ENCODE measurements around the gene MOSPD3. TPM values are rescaled to one million over a fixed set of nuclear protein-coding genes. Genes with fewer than 3 reads are reported as not detected.

MOSPD3 gene
- total and polyA plus RNA-seq, 2 of the 8 experiments (the other 6 are each of a cell fraction or from before 2014, with no cell fraction given) = 20.7 to 21.4 TPM

GRCh38 chr7:100563809-100564400, 48.4 kb upstream of the MOSPD3 start:
- Histone ChIP-seq H3K18ac (ENCODE audit: extremely low read depth, low read length) (no peak overlapping the region), H2AK5ac (ENCODE audit: low read depth, low read length) (0 out of 2 replicates have a peak overlapping the region, but pooled peaks have one; percentile 58), H3K27ac (ENCODE audit: low read depth, low read length) (no peak overlapping the region), H3K79me1 (ENCODE audit: low read depth, low read length) (peaks cover 2% of the 10 kb centered on the region; the same call in 1 of the 2 replicates), H4K91ac (replicated peaks; ENCODE audit: insufficient read length, low read length) (no peak overlapping the region), H2AFZ (ENCODE audit: low read length) (no peak overlapping the region), H3K14ac (ENCODE audit: insufficient read length) (no peak overlapping the region), H3K23me2 (ENCODE audit: low read depth, low read length) (no peaks in the 10 kb centered on the region), H3K27me3 (replicated peaks in 1 of 4; ENCODE audit: control insufficient read depth in 3 of 4, extremely low read depth in 1 of 4, insufficient read depth in 3 of 4, low read length in 3 of 4) (no peaks in the 10 kb centered on the region), H4K20me1 (replicated peaks in 1 of 2; ENCODE audit: control insufficient read depth in 1 of 2, insufficient read depth in 2 of 2, low read length in 2 of 2) (peaks cover 0 to 2% of the 10 kb centered on the region in 2 experiments), H2BK120ac (replicated peaks; ENCODE audit: low read depth, low read length) (no peak overlapping the region), H2BK12ac (ENCODE audit: low read depth, low read length) (0 out of 2 replicates have a peak overlapping the region, but pooled peaks have one; percentile 60), H3K56ac (replicated peaks; ENCODE audit: insufficient read length, low read depth, low read length) (no peak overlapping the region), H3K4me3 (ENCODE audit: extremely low read depth in 1 of 4, insufficient read depth in 2 of 4, low read depth in 3 of 4, low read length in 4 of 4) (no peak overlapping the region), H2BK20ac (ENCODE audit: low read length) (no peak overlapping the region), H3K79me2 (ENCODE audit: control insufficient read depth in 1 of 2, insufficient read depth in 2 of 2, low read length in 2 of 2) (no peaks in the 10 kb centered on the region), H3K36me3 (ENCODE audit: control insufficient read depth in 2 of 4, insufficient read depth in 4 of 4, low read length in 3 of 4) (no peaks in the 10 kb centered on the region), H3K9ac (replicated peaks in 1 of 4; ENCODE audit: extremely low read depth in 1 of 4, low read depth in 3 of 4, low read length in 3 of 4) (no peak overlapping the region), H2BK5ac (ENCODE audit: low read depth, low read length) (no peak overlapping the region), H3K23ac (ENCODE audit: insufficient read length) (no peak overlapping the region), H4K5ac (ENCODE audit: insufficient read length, low read depth, low read length) (no peak overlapping the region), H4K8ac (ENCODE audit: extremely low read depth, insufficient read depth, low read length) (no peak overlapping the region), H3K4me1 (replicated peaks in 1 of 4; ENCODE audit: control insufficient read depth in 3 of 4, insufficient read depth in 4 of 4, low read length in 3 of 4) (peaks cover 0 to 18% (median 8%) of the 10 kb centered on the region in 4 experiments; a peak in 6 of 7 replicates), H3K4ac (replicated peaks; ENCODE audit: insufficient read length, low read depth, low read length) (no peak overlapping the region), H3K4me2 (ENCODE audit: insufficient read depth in 1 of 2, low read depth in 2 of 2, low read length in 2 of 2) (no peak overlapping the region), H3K9me3 (ENCODE audit: insufficient read depth in 2 of 2, low read depth in 1 of 2, low read length in 1 of 2) (no peaks in the 10 kb centered on the region), H2BK15ac (ENCODE audit: low read length) (no peak overlapping the region)
- POLR2A ChIA-PET (ENCODE audit: partially characterized antibody) = interaction anchor here (0.6 to 2.6 kb wide), 11 partner anchors 9 to 192 kb away, joined by 3 to 11 read pairs (median 4); partner anchors contain the start of genes FBXO24 and MOSPD3
- 42% methylated on average over 12 of the region's 12 CpGs; no CpG with 5 or more reads in 1 of the 2 experiments for WGBS, 2 experiments (ENCODE audit: extremely low coverage in 1 of 2, insufficient coverage in 1 of 2, insufficient read length in 1 of 2, insufficient replicate concordance in 2 of 2, low coverage in 1 of 2, low lambda C conversion rate in 2 of 2, missing lambda C conversion rate in 1 of 2)
- peak; percentile 65 to 98 for DNase-seq (ENCODE audit: low read depth in 1 of 2, low spot score in 2 of 2)
- peak; percentile 63 for FAIRE-seq
- CTCF ChIA-PET (ENCODE audit: partially characterized antibody) = interaction anchor here (0.5 to 12.7 kb wide), 43 partner anchors 7 to 577 kb away, joined by 3 to 341 read pairs (median 5); partner anchors contain the start of genes AGFG2, FBXO24, LRCH4 and MOSPD3
- TF ChIP-seq SIX5 (IDR thresholded peaks at IDR 0.05; ENCODE audit: low read depth, low read length) = no peak
- TF ChIP-seq JUND (IDR thresholded peaks at IDR 0.05; ENCODE audit: low read length) = 0 out of 2 replicates have a peak, but pooled peaks have one; percentile 9
